ENCODE measurements around the gene NCK2. TPM values are rescaled to one million over a fixed set of nuclear protein-coding genes. Genes with fewer than 3 reads are reported as not detected.

The NCK2 gene
- total and polyA plus RNA-seq, 9 of the 15 experiments (the other 6 are each of a cell fraction or from before 2014, with no cell fraction given) = 0.90 to 27.9 (median 15.9) TPM

GRCh38 chr2:105885456-105885855 lies 140.7 kb downstream of the NCK2 start:
- no peak overlapping the region for H2AFZ ChIP-seq (ENCODE audit: low read depth, low read length)
- H3K9me3 ChIP-seq (replicated peaks; ENCODE audit: control insufficient read depth, insufficient read depth, low read depth, low read length) = no peaks in the 10 kb centered on the region; the same call in 1 of the 2 replicates
- no peaks in the 10 kb centered on the region for H3K9me1 ChIP-seq (ENCODE audit: control insufficient read depth, insufficient read depth, low read length)
- no peaks in the 10 kb centered on the region for H3K27me3 ChIP-seq (ENCODE audit: control insufficient read depth in 2 of 2, insufficient read depth in 2 of 2, low read length in 2 of 2)
- ChIA-PET CTCF (ENCODE audit: low intra/inter-chr PET ratio) (no interaction called here), POLR2A (no interaction called here)
- 25% methylated on average over 1 of the region's 1 CpG for WGBS (ENCODE audit: insufficient coverage, low coverage, missing lambda C conversion rate)
- in situ Hi-C loops (cut with MboI) (no loop called here), intact Hi-C loops (cut with micrococcal nuclease) (no loop called here)
- H3K36me3 ChIP-seq (ENCODE audit: control insufficient read depth, insufficient read depth, low read length) = peaks cover 5% of the 10 kb centered on the region; the same call in 1 of the 3 replicates
- no peak overlapping the region for H3K4me3 ChIP-seq
- BruUV-seq (replicated peaks) = no TSS peak
- H3K4me1 ChIP-seq (replicated peaks in 1 of 2; ENCODE audit: control insufficient read depth in 2 of 2, insufficient read depth in 2 of 2, low read length in 2 of 2) = peaks cover 0 to 8% of the 10 kb centered on the region in 2 experiments; a peak in 1 of 5 replicates
- no peak for ATAC-seq
- no peak for FAIRE-seq
- no peak overlapping the region for H3K4me2 ChIP-seq (ENCODE audit: insufficient read depth, low read length)
- H3K79me2 ChIP-seq (ENCODE audit: control insufficient read depth, insufficient read depth, low read length) = no peaks in the 10 kb centered on the region; the same call in 2 of the 3 replicates
- no peak overlapping the region for H3K9ac ChIP-seq (ENCODE audit: insufficient read depth in 1 of 2, low read depth in 2 of 2, low read length in 2 of 2)
- H4K20me1 ChIP-seq (replicated peaks; ENCODE audit: control insufficient read depth, insufficient read depth, low read length) = no peaks in the 10 kb centered on the region
- no peak for TF ChIP-seq VEZF1 (CRISPR knock-in tag; IDR thresholded peaks at IDR 0.05)
- TF ChIP-seq LARP7 (IDR thresholded peaks at IDR 0.05) = no peak
- no peak for TF ChIP-seq CLOCK (CRISPR knock-in tag; IDR thresholded peaks at IDR 0.05; ENCODE audit: borderline replicate concordance)
- TF ChIP-seq CCAR2 (IDR thresholded peaks at IDR 0.05; ENCODE audit: low read depth, low read length) = no peak
- TF ChIP-seq ATF3 (IDR thresholded peaks at IDR 0.05) = no peak
- TF ChIP-seq ATF3 (CRISPR knock-in tag; conservative IDR thresholded peaks at IDR 0.05) = no peak
- no peak for TF ChIP-seq ZNF764 (CRISPR knock-in tag; IDR thresholded peaks at IDR 0.05; ENCODE audit: low read depth)
- no peak for TF ChIP-seq CBX2 (IDR thresholded peaks at IDR 0.05; ENCODE audit: insufficient read depth, low read length, poor library complexity, severe bottlenecking)
- TF ChIP-seq NKRF (IDR thresholded peaks at IDR 0.05; ENCODE audit: borderline replicate concordance) = no peak
- no peak overlapping the region for H3K27ac ChIP-seq (ENCODE audit: extremely low read depth, low read depth, low read length)
- DNase-seq (ENCODE audit: extremely low read depth in 1 of 4, low spot score in 3 of 4) = no peak

Data from K562 (cell line).